Cardiac fibroblast (primary cell): ENCODE data around the gene AP3S2.
"Not testable (repeated sequence)": the region's sequence is repeated elsewhere in the genome, so short reads cannot be mapped to it uniquely, and the experiment has no call there.

Source experiments
- DNase-seq, 2 donors: peaks; one replicate each; pipeline versions ENCODE4 v3.0.0 to v3.0.0-alpha.2; 2010; ENCODE audit warnings: low read depth in 2 of 2
- H3K4me3 ChIP-seq, 2 donors: replicated peaks in 1 of 2; 1 replicate in 1 of 2; 2 replicates in 1 of 2; pipeline ENCODE4 v1.5.1; 2011; ENCODE audit warnings: low read depth in 2 of 2, low read length in 2 of 2, mild to moderate bottlenecking in 2 of 2, moderate library complexity in 1 of 2
- CTCF ChIP-seq: IDR thresholded peaks from one replicate; pipeline ENCODE4 v1.5.1; 2011; ENCODE audit warnings: low read depth, mild to moderate bottlenecking, low read length, inconsistent platforms

The AP3S2 gene

GRCh38 chr15:89837134-89837829, 56.5 kb downstream of the AP3S2 start:
- H3K4me3 ChIP-seq, result no peak overlapping the region
- no peak for TF ChIP-seq CTCF
- peak; percentile 61 to 69 for DNase-seq

GRCh38 chr15:89836267-89837133, 57.3 kb downstream of the AP3S2 start:
- no peak for TF ChIP-seq CTCF
- peak; percentile 92 to 96 for DNase-seq
- peak overlapping the region in 1 of 2 donors; percentile 1 for H3K4me3 ChIP-seq

- no peak for DNase-seq
- H3K4me3 ChIP-seq, result no peak overlapping the region
- no peak for TF ChIP-seq CTCF
Measured at GRCh38 chr15:89835176-89835564, 58.6 kb downstream of the AP3S2 start.

GRCh38 chr15:89834465-89835175, 59.2 kb downstream of the AP3S2 start:
- not testable (repeated sequence) for H3K4me3 ChIP-seq

GRCh38 chr15:89833966-89834365, 59.8 kb downstream of the AP3S2 start:
- no peak overlapping the region for H3K4me3 ChIP-seq
- DNase-seq, result no peak

More at GRCh38 chr15:89834465-89835175, 59.2 kb downstream of the AP3S2 start:
- not testable (repeated sequence) for DNase-seq

GRCh38 chr15:89830639-89831038, 63.2 kb downstream of the AP3S2 start:
- TF ChIP-seq CTCF, result no peak
- H3K4me3 ChIP-seq, result no peak overlapping the region
- DNase-seq, result no peak

More at GRCh38 chr15:89833966-89834365, 59.8 kb downstream of the AP3S2 start:
- no peak for TF ChIP-seq CTCF
